A204.1 (cell line): Measurements from ENCODE around the gene LEP.
"Not testable (repeated sequence)": the region's sequence is repeated elsewhere in the genome, so short reads cannot be mapped to it uniquely, and the experiment has no call there.

ENCODE experiments used
- FAIRE-seq: peaks from 2 replicates; lab custom pipeline; 2012; peaks lifted over from hg19 to GRCh38; lab: Jason Lieb, UNC

Gene LEP

DNA sequence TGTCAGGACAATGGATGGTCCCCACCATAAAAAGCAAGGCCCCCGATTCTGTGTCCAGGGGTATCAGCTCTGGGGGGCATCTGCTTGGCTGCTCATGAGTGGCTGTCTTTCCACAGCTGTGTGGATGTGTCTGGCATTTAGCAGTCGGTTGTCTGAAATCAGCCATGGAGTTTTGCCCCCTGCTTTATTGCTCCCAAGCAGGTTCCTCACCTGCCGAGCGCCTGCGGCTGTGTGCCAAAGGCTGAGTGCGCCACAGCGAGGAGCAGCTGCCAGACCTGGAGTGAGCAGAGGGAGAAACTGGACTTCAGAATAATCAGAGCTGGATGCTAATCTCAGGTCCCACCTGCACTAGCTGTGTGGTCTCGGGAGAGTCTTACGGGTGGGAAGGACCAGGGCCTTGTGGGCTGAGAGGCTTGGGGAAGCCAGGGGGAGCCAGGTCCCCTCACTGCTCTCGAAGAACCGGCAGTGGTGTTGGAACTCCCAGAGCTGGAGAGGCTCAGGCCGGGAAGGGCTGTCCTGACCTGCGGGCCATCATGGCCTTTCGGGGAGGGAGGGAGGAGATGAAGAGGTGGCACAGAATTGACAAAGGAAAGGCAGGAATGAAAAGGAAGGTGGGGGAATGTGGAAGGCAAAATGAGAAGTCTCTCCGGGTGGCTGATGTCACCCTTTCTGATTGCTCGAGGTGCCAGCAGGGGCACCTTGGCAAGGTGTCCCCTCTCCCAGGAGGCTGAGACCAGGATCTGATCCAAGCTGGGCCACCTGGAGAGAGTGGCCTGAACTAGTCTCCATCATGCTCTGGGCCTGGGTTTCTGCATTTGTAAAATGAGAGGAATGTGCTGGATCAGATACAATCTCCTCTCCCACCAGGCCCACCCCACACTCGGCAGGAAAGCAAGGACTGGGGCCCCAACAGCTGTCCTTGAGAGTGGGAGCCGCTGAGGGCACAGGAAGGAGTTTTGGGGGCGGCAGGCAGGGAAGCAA is 30.2 kb upstream of the LEP start:
- FAIRE-seq: no peak

DNA sequence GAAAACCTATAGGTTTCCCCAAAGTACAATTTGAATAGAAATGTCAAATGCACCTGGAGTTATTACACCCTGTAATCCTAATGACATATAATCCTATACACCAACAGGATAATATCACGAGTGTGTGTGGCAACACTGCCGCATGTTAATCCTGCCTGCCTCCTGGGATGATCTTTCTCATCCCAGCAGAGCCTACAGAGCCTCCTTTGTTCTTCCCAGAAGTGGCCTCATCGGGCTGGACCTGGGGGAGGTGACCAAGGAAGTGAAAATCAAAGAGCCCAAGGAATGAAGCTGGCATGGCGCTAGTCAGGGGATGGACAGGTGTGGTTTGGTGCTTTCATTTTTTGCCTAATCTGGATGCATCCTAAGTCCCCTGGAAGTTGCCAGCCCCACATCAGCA is 29.5 kb upstream of the LEP start:
- no peak for FAIRE-seq

DNA sequence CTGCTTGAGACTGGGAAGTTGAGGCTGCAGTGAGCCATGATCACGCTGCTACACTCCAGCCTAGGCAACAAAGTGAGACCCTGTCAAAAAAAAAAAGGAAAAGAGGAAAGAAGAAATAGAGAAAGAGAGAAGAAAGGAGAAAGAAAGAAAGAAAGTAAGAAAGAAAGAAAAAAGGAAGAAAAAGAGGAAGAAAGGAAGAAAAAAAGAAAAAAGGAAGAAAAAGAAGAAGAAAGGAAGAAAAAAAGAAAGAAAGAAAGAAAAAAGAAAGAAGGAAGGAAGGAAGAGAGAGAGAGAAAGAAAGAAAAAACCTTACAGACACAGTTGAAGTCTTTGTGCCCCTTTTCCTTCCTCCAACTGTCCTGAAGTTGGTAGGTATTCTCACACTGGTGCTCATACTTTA is 26.6 kb upstream of the LEP start:
- no peak for FAIRE-seq

DNA sequence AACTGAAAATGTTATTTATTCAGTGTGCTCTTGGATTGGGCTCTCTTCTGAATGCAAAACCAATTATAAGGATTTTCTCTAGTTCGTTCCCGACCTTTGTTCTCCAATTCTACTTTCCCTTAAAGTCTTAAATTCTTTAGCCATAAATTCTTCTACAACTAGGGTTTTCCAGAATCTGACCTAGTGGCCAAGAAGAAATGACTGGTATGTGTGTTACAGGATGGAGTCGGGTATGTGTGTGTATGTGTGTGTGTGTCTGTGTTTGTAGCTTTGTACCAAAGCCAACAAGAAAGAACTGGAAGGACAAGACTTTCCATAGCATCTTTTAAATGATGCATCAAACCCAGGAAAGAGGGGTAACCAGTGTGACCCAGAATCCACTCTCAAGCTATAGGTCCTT is 25.8 kb upstream of the LEP start:
- no peak for FAIRE-seq

DNA sequence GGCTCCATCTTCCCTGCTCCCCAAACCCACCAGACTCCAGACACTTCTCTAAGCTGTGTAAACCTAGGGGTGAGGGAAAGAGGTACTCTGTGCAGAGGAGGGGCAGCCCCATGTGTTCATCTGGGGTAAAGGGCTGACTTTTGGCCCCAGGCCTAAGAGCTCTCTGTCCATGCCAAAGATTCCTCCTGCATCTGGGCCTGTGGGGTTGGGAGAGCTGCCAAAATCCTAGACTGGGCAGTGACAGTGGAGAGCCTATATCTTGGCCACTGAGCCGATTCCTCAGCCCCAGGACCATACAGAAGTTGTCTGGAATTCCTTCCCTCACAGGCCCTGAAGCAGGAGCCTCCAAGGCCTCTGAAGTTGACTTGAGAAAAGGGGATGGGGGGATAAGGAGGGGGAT is 25.3 kb upstream of the LEP start:
- no peak for FAIRE-seq

DNA sequence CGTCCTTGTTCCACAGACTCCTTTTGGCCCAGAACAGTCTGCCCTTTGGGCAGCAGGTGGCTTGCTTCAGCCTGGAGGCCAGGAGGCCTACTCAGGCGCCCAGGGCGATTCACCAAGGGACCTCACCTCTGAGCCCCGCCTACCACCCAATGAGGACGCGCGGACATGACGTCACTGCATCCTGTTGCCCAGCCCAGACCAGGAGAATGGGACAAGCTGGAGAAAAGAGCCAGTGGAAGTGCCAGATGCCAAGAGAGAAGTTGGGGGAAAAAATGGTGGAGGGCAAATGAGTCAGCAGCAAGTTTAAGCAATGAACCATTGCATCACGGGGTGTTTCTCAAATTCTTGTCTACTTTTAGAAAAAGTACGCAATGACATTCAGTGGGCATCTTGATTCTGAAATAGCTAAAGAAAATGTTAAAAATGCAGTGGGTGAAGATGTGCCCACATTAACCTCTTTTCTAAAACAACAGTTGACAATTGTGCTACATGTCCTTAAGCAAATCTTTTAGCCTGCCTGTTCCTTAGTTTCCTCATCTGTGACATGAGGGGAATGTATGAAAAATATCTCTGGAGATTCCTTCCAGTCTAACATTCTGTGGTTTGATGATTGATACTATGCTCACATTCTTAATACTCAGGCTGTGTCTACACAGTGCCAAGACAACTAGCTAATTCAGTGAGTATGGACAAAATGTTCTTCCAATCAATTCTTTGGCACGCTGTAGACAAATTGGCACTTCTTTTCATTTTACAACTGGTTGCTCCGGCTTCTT is 23.9 kb upstream of the LEP start:
- no peak for FAIRE-seq

DNA sequence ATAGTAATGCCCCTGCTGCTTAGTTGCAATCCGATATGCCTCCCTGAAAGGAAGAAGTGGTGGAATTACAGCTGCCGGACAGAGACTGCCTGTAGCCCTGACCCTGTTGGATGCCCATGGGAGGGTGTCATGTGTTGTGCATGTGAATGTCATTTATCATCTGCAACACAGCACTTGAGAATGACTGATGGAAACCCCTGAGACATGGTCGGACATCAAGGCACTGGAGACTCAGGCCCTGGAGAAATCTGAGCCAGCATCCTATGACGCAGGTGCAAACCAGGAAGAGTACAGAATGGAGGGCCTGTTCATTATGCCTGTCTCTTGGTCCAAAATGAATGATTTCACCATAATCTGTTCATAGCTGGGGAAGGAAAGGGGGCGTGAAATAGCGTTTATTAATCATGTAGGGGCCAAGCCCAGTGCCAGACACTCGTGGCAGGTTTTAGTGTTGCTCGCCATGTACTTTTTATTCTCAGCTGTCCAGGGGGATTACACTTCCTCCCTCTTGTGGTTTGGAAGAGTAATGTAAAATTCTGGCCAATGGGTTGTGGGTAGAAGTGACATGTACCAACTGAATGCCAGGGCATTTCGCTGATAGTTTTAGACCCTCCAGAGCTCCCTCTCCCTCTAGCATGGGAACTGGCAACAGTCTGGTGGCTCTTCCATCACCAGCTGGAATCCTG is 23.0 kb upstream of the LEP start:
- no peak for FAIRE-seq

DNA sequence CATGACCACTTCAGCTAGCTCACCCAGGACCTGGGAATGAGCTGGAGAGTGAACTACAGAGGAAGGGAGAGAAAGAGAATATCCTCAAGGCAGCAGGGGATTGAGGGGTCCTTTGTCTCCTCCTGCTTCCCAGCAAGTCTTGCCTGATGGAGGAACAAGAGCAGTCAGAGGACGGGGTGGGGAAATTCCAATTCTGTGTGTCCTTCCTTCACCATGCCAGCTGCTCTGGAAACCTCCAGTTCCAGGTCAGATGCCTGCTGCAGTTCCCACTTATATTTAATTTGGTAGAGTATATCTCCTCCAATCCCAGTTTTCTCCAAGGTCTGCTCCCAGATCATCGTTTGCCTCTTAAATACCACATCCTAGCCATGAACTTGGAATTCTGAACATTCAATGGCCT is 21.4 kb upstream of the LEP start:
- FAIRE-seq: no peak

DNA sequence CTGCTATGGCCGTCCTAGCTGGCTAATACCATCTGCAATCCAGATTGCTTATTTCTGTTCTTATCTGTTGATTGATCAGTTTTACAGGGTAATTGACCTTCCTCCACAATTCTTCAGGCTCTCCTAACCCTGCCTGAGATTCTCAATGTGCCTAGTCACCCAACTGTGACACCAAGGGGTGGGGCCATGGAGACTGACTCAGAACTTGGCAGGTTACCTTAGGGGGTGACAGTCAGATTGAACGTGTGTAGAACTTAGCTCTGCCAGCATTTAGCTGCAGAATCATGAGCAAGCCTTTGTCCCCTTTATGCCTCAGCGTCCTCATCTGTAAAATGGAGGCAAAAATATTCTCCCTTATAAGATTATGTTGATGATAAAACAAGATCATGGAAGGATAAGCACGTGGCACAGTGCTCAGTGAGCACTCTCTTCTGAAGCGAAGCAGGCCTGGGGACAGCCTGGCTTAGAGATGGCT is 19.1 kb upstream of the LEP start:
- no peak for FAIRE-seq

DNA sequence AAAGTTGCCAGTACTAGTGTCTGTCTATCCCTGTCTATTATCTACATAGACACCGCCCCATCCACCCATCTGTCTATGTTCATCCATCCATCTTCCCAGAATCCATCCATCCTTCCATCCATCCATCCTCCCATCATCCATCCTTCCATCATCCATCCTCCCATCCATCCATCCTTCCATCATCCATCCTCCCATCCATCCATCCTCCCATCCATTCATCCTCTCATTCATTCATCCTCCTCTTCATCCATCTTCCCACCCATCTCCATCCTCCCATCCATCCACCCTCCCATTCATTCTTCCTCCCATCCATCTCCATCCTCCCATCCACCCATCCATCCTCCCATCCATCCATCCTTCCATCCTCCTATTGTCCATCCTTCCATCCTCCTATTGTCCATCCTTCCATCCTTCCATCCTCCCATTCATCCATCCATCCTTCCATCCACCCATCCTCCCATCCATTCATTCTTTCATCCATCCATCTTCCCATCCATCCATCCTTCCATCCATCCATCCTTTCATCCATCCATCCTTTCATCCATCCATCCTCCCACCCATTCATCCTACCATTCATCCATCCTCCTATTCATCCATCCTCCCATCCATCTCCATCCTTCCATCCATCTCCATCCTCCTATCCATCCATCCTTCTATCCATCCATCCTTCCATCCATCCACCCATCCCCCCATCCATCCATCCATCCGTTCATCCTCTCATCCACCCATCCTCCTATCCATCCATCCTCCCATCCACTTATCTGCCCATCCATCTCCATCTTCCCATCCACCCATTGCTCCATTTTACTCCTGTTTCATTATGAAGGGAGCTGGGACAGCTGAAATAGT is 14.7 kb upstream of the LEP start:
- no peak for FAIRE-seq

DNA sequence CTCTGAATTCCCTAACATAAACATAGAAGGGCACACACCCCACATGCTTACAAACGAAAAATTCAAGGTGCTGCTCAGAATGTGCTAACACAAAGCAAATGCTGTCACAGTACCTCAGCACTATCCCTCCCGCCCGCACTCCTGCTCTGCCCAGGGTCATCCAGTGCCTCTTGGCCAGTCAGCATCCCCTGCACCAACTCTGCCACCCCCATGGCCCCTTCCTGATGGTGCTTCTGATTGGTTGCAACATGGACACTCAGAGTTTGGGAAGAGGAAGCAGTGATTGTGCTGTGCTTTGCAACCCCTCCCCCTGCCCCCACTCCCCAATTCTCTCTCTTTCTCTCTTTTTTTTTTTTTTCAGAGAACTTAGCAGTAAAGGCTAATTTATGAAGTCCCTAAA is 13.8 kb upstream of the LEP start:
- no peak for FAIRE-seq

DNA sequence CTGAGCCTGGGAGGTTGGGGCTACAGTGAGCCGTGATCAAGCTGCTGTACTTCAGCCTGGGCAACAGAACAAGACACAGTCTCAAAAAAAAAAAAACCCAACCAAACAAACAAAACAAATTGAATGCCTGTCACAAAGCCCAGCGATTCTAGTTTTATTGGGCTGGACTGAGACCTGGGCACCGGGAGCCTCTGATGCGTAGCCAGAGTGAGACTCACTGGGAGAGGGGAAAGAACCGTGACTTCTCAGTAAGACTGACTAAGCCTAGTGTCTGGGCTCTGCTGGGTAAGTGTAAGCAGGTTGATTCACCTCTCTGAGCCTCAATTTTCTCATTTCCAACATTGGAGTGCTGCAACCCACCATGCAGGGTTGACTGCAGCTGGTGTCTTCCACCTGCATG is 10.1 kb upstream of the LEP start:
- FAIRE-seq: no peak

DNA sequence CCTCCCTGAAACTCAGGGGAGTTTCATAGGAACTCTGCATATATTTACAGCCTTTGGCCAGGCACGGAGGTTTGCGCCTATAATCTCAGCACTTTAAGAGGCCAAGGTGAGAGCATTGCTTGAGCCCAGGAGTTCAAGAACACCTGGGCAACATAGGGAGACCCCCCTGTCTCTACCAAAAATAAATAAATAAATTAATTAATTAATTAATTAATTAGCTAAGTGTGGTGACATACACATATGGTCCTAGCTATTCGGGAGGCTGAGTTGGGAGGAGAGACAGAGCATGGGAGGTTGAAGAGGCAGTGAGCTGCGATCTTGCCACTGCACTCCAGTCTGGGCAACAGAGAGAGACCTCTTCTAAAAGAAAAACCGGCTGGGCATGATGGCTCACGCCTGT is 9.4 kb upstream of the LEP start:
- FAIRE-seq: no peak

DNA sequence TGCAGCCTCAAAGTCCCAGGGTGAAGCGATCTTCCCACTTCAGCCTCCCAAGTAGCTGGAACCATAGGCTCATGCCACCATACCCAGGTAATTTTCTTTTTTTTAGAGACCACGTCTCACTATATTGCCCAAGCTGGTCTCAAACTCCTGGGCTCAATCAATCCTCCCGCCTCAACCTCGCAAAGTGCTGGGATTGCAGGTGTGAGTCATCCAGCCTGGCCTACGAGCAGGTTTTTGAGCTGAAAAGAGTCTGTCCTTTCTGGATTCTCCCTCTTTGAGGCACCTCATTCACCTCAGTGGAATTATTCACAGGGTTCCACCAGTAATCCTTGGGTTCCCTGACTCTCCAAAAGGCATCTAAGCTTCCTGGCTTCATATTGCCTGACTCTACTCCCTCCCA is 7.6 kb upstream of the LEP start:
- no peak for FAIRE-seq

DNA sequence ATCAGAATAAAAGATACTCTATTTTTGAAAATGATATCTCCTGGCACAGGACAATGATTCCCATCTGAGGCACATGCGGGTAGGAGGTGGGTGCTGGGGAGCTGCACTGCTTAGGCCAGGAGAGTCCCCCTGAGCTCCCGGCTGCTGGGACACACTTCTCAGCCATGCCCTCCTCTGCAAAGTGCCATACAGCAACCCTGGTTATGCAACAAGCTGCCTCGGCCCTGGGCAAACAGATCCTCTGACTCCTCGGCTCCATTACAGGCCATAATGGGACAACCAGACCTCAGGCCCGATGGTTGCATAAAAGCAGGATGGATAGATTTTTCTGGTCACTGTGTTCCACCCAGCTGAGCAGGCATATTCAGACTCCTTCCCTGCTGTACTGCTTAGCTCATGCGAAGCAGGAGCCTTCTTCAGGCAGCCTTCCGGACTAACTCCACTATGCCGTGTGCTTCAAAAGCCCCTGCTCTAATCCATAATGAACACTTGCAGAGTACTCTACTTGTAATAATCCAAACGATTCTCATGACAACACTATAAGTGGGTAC is 6.5 kb upstream of the LEP start:
- FAIRE-seq: no peak

DNA sequence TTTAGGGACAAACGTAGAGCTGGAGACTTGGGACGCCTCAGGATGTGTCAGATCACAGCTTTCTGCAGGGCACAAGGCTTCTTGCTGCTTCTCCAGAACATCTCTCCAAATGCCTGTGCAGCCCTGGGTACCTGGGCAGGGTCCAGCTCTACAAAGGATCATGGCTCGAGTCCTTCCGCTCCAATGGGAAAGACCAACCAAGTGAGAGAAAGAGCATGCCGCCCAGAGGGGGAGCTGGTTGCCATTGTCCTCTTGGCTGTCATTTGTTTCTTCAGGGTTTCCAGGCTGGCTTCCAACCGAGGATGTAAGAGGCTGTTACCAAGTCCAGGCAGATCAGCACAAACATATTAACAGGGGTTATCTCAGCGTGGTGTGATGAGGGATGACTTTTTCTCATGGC is 5.6 kb upstream of the LEP start:
- no peak for FAIRE-seq

DNA sequence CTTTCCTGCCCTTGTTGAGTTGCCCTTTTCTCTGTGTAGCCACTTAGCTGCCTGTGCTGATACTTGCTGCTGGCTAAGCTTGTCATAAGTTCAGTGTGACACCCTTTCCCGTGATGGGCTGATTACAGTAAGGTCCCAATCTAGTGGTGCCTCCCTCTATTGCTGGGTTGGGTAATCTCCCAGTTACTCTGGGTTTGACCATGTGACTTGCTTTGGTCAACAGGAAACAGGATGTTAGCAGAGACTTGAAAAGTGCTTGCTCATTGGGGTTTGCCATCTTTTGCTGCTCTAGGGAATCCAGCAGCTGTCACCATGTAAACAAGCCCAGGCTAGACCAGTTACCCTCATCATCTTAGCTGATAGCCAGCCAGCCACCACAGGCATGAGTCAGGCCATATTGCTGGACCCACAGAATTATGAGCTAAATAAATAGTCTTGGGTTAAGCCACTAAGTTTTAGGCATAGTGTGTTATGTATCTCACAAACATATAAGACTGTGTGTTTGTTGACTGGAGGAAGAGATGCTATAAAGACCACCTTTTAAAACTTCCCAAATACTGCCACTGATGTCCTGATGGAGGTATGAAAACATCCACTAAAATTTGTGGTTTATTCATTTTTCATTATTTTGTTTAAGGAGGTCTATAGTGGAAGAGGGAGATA is 4.0 kb upstream of the LEP start:
- no peak for FAIRE-seq

DNA sequence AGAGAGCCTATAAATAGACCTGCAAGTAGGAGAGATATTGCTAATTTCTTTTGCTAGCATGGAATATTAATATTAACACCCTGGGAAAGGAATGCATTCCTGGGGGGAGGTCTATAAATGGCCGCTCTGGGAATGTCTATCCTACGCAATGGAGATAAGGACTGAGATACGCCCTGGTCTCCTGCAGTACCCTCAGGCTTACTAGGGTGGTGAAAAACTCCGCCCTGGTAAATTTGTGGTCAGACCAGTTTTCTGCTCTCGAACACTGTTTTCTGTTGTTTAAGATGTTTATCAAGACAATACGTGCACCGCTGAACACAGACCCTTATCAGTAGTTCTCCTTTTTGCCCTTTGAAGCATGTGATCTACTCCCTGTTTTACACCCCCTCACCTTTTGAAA is 1.9 kb upstream of the LEP start:
- FAIRE-seq: not testable (repeated sequence)

DNA sequence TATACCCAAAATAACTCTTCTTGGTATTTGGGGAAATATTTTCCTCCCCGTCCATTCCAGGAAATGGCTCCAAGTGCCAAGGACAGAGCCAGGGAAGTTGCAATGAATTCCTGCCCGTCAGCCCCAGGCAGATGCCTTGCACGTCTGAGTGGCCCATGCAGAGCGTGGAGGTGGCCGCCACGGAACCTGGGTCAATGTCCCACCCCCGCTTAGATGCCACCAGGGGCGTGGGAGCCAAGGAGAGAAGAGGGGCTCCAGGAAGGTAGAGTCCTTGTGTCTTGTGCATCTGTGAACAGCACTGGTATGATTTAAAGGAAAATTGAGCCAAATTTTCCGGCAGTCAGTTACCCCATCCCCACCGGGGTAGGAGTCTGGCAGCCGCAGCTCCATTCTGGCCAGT is 1.6 kb downstream of the LEP start:
- FAIRE-seq: no peak

DNA sequence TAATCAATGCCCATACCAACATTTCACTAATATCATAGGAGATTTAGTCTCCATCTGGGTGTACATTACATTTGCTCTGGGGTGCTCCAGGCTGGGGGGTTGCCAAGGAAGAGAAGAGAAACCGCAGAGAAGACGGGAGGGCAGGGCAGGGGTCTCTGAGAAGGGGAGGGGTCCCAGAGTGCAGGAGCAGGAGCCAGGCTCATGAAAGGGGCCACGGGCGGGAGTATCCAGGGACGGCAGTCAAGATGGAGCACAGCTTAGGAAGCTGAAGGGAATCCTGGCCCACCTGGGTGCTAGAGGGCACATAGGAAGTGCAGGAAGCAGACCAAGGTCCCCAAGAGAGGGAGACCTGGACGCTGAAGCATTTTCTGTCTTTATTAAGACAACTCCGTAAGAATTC is 2.2 kb downstream of the LEP start:
- FAIRE-seq: no peak

DNA sequence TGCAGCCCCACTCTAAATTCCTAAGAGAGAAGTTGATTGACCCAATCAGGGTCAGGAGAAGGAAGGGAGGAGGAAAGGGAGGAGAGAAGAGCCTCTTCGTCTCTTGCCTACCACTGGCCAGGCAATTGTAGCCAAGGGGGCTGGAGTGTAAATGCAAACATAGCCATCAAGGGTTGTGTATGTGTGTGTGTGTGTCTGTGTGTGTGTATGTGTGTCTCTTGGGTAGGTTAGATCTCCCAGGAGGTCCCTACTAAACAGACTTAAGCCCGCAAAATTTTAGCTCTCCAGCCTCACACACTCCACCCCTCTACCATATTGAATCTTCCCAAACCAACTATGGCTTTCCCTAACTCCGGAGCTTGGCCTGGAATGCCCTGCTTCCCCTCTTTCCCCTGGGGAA is 3.8 kb downstream of the LEP start:
- no peak for FAIRE-seq
